Astrocyte of the cerebellum (primary cell): ENCODE results near the gene SIK3.

ENCODE experiments used
- DNase-seq: peaks from one replicate; pipeline ENCODE4 v3.0.0-alpha.2; 2011; ENCODE audit warnings: low read depth
- H3K4me3 ChIP-seq: 2 replicates; pipeline ENCODE4 v1.5.1; 2011; ENCODE audit warnings: mild to moderate bottlenecking, low read depth, low read length, moderate library complexity
- CTCF ChIP-seq: IDR thresholded peaks from 2 replicates; pipeline ENCODE4 v1.5.1; 2012; ENCODE audit warnings: low read length, low read depth, moderate library complexity, mild to moderate bottlenecking; ENCODE audit errors: missing control alignments
- in situ Hi-C: cut with HindIII; loops from 2 replicates; pipeline ENCODE4 v1.10.0; 2017; ENCODE audit warnings: low sequenced_read_pairs

The SIK3 gene

GRCh38 chr11:116893437-116893836 lies 204.8 kb downstream of the SIK3 start:
- no peak overlapping the region for H3K4me3 ChIP-seq
- in situ Hi-C loops: loop anchor here (25.0 kb wide), 1 partner anchor 194 kb away; the partner anchor contains the start of gene SIK3
- no peak for TF ChIP-seq CTCF
- no peak for DNase-seq

- no peak overlapping the region for H3K4me3 ChIP-seq
- no peak for DNase-seq
- TF ChIP-seq CTCF: no peak
- in situ Hi-C loops: loop anchor here (25.0 kb wide), 1 partner anchor 195 kb away; the partner anchor contains the start of gene SIK3
Measured at GRCh38 chr11:116892374-116892773, 205.9 kb downstream of the SIK3 start.

GRCh38 chr11:116891746-116892145 lies 206.5 kb downstream of the SIK3 start:
- in situ Hi-C loops: loop anchor here (25.0 kb wide), 1 partner anchor 196 kb away; the partner anchor contains the start of gene SIK3
- DNase-seq: no peak
- H3K4me3 ChIP-seq: no peak overlapping the region
- TF ChIP-seq CTCF: no peak

GRCh38 chr11:116890607-116891006 lies 207.6 kb downstream of the SIK3 start:
- in situ Hi-C loops: loop anchor here (25.0 kb wide), 1 partner anchor 197 kb away; the partner anchor contains the start of gene SIK3
- H3K4me3 ChIP-seq: no peak overlapping the region
- DNase-seq: no peak
- TF ChIP-seq CTCF: no peak

GRCh38 chr11:116890193-116890592 lies 208.0 kb downstream of the SIK3 start:
- DNase-seq: no peak
- in situ Hi-C loops: loop anchor here (25.0 kb wide), 1 partner anchor 197 kb away; the partner anchor contains the start of gene SIK3

GRCh38 chr11:116888884-116889549 lies 209.2 kb downstream of the SIK3 start:
- in situ Hi-C loops: loop anchor here (25.0 kb wide), 1 partner anchor 198 kb away; the partner anchor contains the start of gene SIK3
- no peak for TF ChIP-seq CTCF
- H3K4me3 ChIP-seq: no peak overlapping the region
- DNase-seq: no peak

More at GRCh38 chr11:116890193-116890592, 208.0 kb downstream of the SIK3 start:
- no peak for TF ChIP-seq CTCF
- H3K4me3 ChIP-seq: no peak overlapping the region
